Neural crest cell (in vitro differentiated cells): ENCODE data around the gene COLEC12. TPM values are rescaled to one million over a fixed set of nuclear protein-coding genes. Genes with fewer than 3 reads are reported as not detected.
"Not testable (repeated sequence)": the region's sequence is repeated elsewhere in the genome, so short reads cannot be mapped to it uniquely, and the experiment has no call there.

ENCODE experiments used
- DNase-seq: peaks from one replicate; pipeline ENCODE4 v3.0.0; 2021; ENCODE audit warnings: low read depth, mixed read lengths, low spot score
- H3K27ac Mint-ChIP-seq: one replicate; pipeline ENCODE4 v1.8.0; 2021; ENCODE audit warnings: mild to moderate bottlenecking, mixed read lengths; ENCODE audit not compliant: unreplicated experiment
- H3K27me3 Mint-ChIP-seq: 2 replicates; pipeline ENCODE4 v1.8.0; 2021; ENCODE audit warnings: low read depth, mild to moderate bottlenecking, mixed read lengths
- H3K36me3 Mint-ChIP-seq: 2 replicates; pipeline ENCODE4 v1.8.0; 2021; ENCODE audit warnings: low read depth, mild to moderate bottlenecking, mixed read lengths
- H3K4me1 Mint-ChIP-seq: 2 replicates; pipeline ENCODE4 v1.8.0; 2021; ENCODE audit warnings: mixed read lengths
- H3K4me3 Mint-ChIP-seq: one replicate; pipeline ENCODE4 v1.8.0; 2021; ENCODE audit warnings: mild to moderate bottlenecking, mixed read lengths
- H3K9me3 Mint-ChIP-seq: 2 replicates; pipeline ENCODE4 v1.8.0; 2021; ENCODE audit warnings: mixed read lengths
- CTCF ChIP-seq: fragments of 200-600 bp; sonication (generic); conservative IDR thresholded peaks from 2 replicates; pipeline ENCODE4 v1.5.0; 2021; ENCODE audit warnings: antibody characterized with exemption, mild to moderate bottlenecking
- total RNA-seq: library from RNA; stranded (reverse); gene quantifications from 2 replicates; pipeline ENCODE4 v1.2.1, GENCODE V29; 2021

The COLEC12 gene
- total RNA-seq, 1 donor from 2014 or later, result 1.7 TPM

GRCh38 chr18:317618-318017 lies 182.9 kb downstream of the COLEC12 start:
- TF ChIP-seq CTCF, result no peak
- H3K9me3 Mint-ChIP-seq, result no peaks in the 10 kb centered on the region
- no peaks in the 10 kb centered on the region for H3K27me3 Mint-ChIP-seq
- peaks cover 19% of the 10 kb centered on the region for H3K4me1 Mint-ChIP-seq
- no peaks in the 10 kb centered on the region for H3K36me3 Mint-ChIP-seq
- DNase-seq, result no peak
- H3K4me3 Mint-ChIP-seq, result no peak overlapping the region
- no peak overlapping the region for H3K27ac Mint-ChIP-seq

- DNase-seq, result no peak
- Mint-ChIP-seq H3K9me3 (no peaks in the 10 kb centered on the region), H3K4me3 (no peak overlapping the region), H3K4me1 (peaks cover 19% of the 10 kb centered on the region), H3K36me3 (no peaks in the 10 kb centered on the region), H3K27me3 (no peaks in the 10 kb centered on the region), H3K27ac (no peak overlapping the region)
- no peak for TF ChIP-seq CTCF
These were observed 184.1 kb downstream of the COLEC12 start for GRCh38 chr18:316393-316792.

GRCh38 chr18:313931-314330 lies 186.6 kb downstream of the COLEC12 start:
- Mint-ChIP-seq H3K27me3 (no peaks in the 10 kb centered on the region), H3K36me3 (no peaks in the 10 kb centered on the region), H3K4me3 (no peak overlapping the region), H3K9me3 (peaks cover 4% of the 10 kb centered on the region), H3K4me1 (peaks cover 23% of the 10 kb centered on the region), H3K27ac (peak overlapping the region; percentile 13)
- no peak for DNase-seq
- TF ChIP-seq CTCF, result no peak

GRCh38 chr18:312415-312814 lies 188.1 kb downstream of the COLEC12 start:
- no peak for DNase-seq
- no peak overlapping the region for H3K4me3 Mint-ChIP-seq
- H3K27me3 Mint-ChIP-seq, result no peaks in the 10 kb centered on the region
- H3K27ac Mint-ChIP-seq, result peak overlapping the region; percentile 13
- no peaks in the 10 kb centered on the region for H3K36me3 Mint-ChIP-seq
- no peak for TF ChIP-seq CTCF
- H3K4me1 Mint-ChIP-seq, result peaks cover 23% of the 10 kb centered on the region
- H3K9me3 Mint-ChIP-seq, result peaks cover 4% of the 10 kb centered on the region

GRCh38 chr18:310042-310441 lies 190.5 kb downstream of the COLEC12 start:
- Mint-ChIP-seq H3K9me3 (peaks cover 4% of the 10 kb centered on the region), H3K4me3 (no peak overlapping the region), H3K27ac (no peak overlapping the region), H3K4me1 (peaks cover 25% of the 10 kb centered on the region), H3K27me3 (no peaks in the 10 kb centered on the region), H3K36me3 (no peaks in the 10 kb centered on the region)
- DNase-seq, result no peak
- TF ChIP-seq CTCF, result no peak

GRCh38 chr18:308086-308485 lies 192.4 kb downstream of the COLEC12 start:
- DNase-seq, H3K27ac Mint-ChIP-seq, H3K36me3 Mint-ChIP-seq, H3K9me3 Mint-ChIP-seq, H3K27me3 Mint-ChIP-seq, H3K4me3 Mint-ChIP-seq: not testable (repeated sequence)
- H3K4me1 Mint-ChIP-seq, result peaks cover 18% of the 10 kb centered on the region
